GM12872 (cell line): ENCODE data around the gene PEG3.

Experiments
- CTCF ChIP-seq: IDR thresholded peaks from 3 replicates; pipeline ENCODE4 v1.5.1; 2011; ENCODE audit warnings: low read depth, mild to moderate bottlenecking, low read length, moderate library complexity; ENCODE audit not compliant: insufficient read depth

PEG3 gene

GRCh38 chr19:56814656-56815055 is 25.9 kb downstream of the PEG3 start:
- TF ChIP-seq CTCF = no peak

GRCh38 chr19:56813531-56813930 is 27.0 kb downstream of the PEG3 start:
- no peak for TF ChIP-seq CTCF

GRCh38 chr19:56811480-56811879 is 29.0 kb downstream of the PEG3 start:
- no peak for TF ChIP-seq CTCF

GRCh38 chr19:56810260-56810659 is 30.3 kb downstream of the PEG3 start:
- no peak for TF ChIP-seq CTCF

GRCh38 chr19:56808717-56809392 is 31.7 kb downstream of the PEG3 start:
- no peak for TF ChIP-seq CTCF

GRCh38 chr19:56806639-56807038 is 33.9 kb downstream of the PEG3 start:
- TF ChIP-seq CTCF = no peak
